ENCODE results near the gene CHKA. TPM values are rescaled to one million over a fixed set of nuclear protein-coding genes. Genes with fewer than 3 reads are reported as not detected.
A peak's percentile ranks its signal among the peaks of the same experiment; 100 is the strongest.

CHKA gene
- total RNA-seq, 1 experiment from 2014 or later: 63.0 TPM

DNA sequence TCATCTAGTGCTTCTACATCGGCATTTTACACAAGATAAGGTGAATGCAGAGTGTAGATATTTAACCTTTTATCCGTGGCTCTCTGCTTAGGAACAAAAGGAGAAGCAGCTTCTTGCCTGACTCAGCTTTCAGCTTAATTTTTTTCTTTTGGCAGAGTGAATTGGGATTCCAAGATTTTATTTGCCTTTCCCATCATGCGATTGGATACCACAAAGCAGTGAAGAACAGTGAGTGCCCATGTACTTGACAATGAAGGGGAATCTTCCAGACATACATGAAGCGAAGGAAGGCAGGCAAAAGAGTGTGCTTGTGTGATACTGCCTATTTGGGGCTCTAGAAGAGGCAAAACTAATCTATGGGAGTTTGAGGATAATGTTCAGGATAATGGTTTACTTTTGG, 17.0 kb upstream of the CHKA start:
- no peak for DNase-seq
- Histone ChIP-seq H4K20me1 (ENCODE audit: control insufficient read depth, insufficient read depth, insufficient read length) (no peaks in the 10 kb centered on the region), H3K18ac (ENCODE audit: insufficient read length, low read depth, low read length) (no peak overlapping the region), H3K27me3 (ENCODE audit: insufficient read depth, low read length) (no peaks in the 10 kb centered on the region), H2AFZ (ENCODE audit: low read length) (no peak overlapping the region), H4K8ac (replicated peaks; ENCODE audit: insufficient read length, low read depth, low read length) (no peak overlapping the region), H4K5ac (ENCODE audit: insufficient read length, low read depth, low read length) (no peak overlapping the region), H3K79me2 (ENCODE audit: insufficient read depth, low read length) (no peaks in the 10 kb centered on the region), H3T11ph (ENCODE audit: low read length) (no peak overlapping the region), H3K4me2 (ENCODE audit: insufficient read depth, insufficient read length, low read length) (no peak overlapping the region), H2BK15ac (ENCODE audit: low read depth, low read length) (no peak overlapping the region), H2AK5ac (ENCODE audit: insufficient read length, low read length) (no peak overlapping the region), H2BK20ac (ENCODE audit: low read depth, low read length, poor library complexity, severe bottlenecking) (no peak overlapping the region), H3K79me1 (ENCODE audit: insufficient read depth, low read depth, low read length, poor library complexity, severe bottlenecking) (no peaks in the 10 kb centered on the region), H3K4me1 (ENCODE audit: insufficient read depth, low read length) (no peaks in the 10 kb centered on the region), H3K56ac (ENCODE audit: insufficient read length, low read depth, low read length) (no peak overlapping the region), H3K9ac (ENCODE audit: extremely low read depth, insufficient read length, low read length) (peak overlapping the region; percentile 29), H2BK12ac (ENCODE audit: insufficient read length, low read depth, low read length) (no peak overlapping the region), H3K23me2 (ENCODE audit: insufficient read length, low read depth, low read length, poor library complexity, severe bottlenecking) (no peaks in the 10 kb centered on the region), H2BK120ac (ENCODE audit: low read depth, low read length, poor library complexity, severe bottlenecking) (no peak overlapping the region), H3K14ac (ENCODE audit: insufficient read depth, low read length) (no peak overlapping the region), H2BK5ac (ENCODE audit: insufficient read length, low read length) (no peak overlapping the region), H3K9me3 (ENCODE audit: control insufficient read depth, low read depth, low read length) (peaks cover 12% of the 10 kb centered on the region), H3K23ac (ENCODE audit: insufficient read length, low read depth, low read length) (no peak overlapping the region), H3K27ac (ENCODE audit: insufficient read length, low read depth, low read length) (no peak overlapping the region), H4K91ac (ENCODE audit: insufficient read length, low read depth, low read length) (no peak overlapping the region), H3K4ac (ENCODE audit: low read depth, low read length) (no peak overlapping the region)
- H3K9me3 Mint-ChIP-seq: peaks cover 27 to 28% of the 10 kb centered on the region in 2 experiments
- peaks cover 15 to 26% (median 16%) of the 10 kb centered on the region in 3 experiments for H3K36me3 Mint-ChIP-seq (ENCODE audit: insufficient read depth in 1 of 3, low read depth in 3 of 3)
- H3K27ac Mint-ChIP-seq: no peak overlapping the region
- H3K4me3 Mint-ChIP-seq: no peak overlapping the region
- TF ChIP-seq, protein P1, sequence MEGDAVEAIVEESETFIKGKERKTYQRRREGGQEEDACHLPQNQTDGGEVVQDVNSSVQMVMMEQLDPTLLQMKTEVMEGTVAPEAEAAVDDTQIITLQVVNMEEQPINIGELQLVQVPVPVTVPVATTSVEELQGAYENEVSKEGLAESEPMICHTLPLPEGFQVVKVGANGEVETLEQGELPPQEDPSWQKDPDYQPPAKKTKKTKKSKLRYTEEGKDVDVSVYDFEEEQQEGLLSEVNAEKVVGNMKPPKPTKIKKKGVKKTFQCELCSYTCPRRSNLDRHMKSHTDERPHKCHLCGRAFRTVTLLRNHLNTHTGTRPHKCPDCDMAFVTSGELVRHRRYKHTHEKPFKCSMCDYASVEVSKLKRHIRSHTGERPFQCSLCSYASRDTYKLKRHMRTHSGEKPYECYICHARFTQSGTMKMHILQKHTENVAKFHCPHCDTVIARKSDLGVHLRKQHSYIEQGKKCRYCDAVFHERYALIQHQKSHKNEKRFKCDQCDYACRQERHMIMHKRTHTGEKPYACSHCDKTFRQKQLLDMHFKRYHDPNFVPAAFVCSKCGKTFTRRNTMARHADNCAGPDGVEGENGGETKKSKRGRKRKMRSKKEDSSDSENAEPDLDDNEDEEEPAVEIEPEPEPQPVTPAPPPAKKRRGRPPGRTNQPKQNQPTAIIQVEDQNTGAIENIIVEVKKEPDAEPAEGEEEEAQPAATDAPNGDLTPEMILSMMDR (conservative IDR thresholded peaks at IDR 0.05): no peak
- peaks cover 0 to 4% of the 10 kb centered on the region in 2 experiments; a peak in 2 of 4 replicates for H3K4me1 Mint-ChIP-seq
- H3K27me3 Mint-ChIP-seq (ENCODE audit: low read depth): peaks cover 4% of the 10 kb centered on the region
- WGBS (ENCODE audit: extremely low coverage, insufficient read length, low lambda C conversion rate): no CpG with 5 or more reads among the region's 4 CpGs

Measured in H9 (cell line).